Measurements from ENCODE around the gene DYRK1A.

Gene DYRK1A

GRCh38 chr21:37402251-37402867 lies 35.8 kb downstream of the DYRK1A start:
- DNase-seq (ENCODE audit: low spot score) = no peak
- TF ChIP-seq CTCF (IDR thresholded peaks at IDR 0.05; ENCODE audit: borderline replicate concordance, control extremely low read depth, extremely low read depth, insufficient read depth, missing control alignments) = no peak
- in situ Hi-C loops (cut with MboI; ENCODE audit: low sequenced_read_pairs, unreplicated experiment) = no loop called here

- in situ Hi-C loops (cut with MboI; ENCODE audit: low sequenced_read_pairs, unreplicated experiment) = no loop called here
- DNase-seq (ENCODE audit: low spot score) = no peak
- no peak for TF ChIP-seq CTCF (IDR thresholded peaks at IDR 0.05; ENCODE audit: borderline replicate concordance, control extremely low read depth, extremely low read depth, insufficient read depth, missing control alignments)
Measured at GRCh38 chr21:37405629-37406028, 39.1 kb downstream of the DYRK1A start.

DNA sequence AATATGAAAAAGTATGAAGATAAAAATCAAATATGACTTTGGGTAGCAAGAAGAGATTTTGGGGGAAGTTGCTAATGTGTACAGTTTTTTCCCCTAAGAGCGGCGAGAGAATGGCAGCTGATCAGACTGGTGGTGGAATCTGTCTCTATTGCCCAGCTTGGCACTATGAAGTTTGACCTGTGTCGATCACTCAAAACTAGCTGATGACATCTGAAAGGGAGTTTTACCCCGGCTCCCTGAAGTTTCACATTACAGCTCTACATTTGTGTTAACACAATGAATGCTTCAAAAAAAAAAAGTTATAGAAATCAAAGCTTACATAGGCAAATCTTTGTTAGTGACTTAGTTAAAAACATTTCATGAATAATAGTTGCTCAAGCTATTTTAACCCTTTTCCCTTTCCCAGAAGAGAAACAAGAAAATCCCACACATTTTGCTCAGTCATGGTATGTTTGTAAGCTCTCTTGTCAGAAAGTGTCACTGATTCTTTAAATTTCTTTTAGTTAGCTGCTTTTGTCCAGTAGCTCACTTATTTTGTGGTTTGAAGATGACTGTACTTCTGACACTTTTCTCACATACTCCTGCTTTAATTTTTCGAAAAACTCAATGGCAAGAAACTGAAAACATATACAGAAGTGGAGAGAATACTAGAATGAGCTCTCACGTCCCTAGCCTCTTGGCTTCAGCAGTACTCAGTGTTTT lies 41.3 kb downstream of the DYRK1A start:
- no peak for DNase-seq (ENCODE audit: low spot score)
- in situ Hi-C loops (cut with MboI; ENCODE audit: low sequenced_read_pairs, unreplicated experiment) = no loop called here
- no peak for TF ChIP-seq CTCF (IDR thresholded peaks at IDR 0.05; ENCODE audit: borderline replicate concordance, control extremely low read depth, extremely low read depth, insufficient read depth, missing control alignments)

DNA sequence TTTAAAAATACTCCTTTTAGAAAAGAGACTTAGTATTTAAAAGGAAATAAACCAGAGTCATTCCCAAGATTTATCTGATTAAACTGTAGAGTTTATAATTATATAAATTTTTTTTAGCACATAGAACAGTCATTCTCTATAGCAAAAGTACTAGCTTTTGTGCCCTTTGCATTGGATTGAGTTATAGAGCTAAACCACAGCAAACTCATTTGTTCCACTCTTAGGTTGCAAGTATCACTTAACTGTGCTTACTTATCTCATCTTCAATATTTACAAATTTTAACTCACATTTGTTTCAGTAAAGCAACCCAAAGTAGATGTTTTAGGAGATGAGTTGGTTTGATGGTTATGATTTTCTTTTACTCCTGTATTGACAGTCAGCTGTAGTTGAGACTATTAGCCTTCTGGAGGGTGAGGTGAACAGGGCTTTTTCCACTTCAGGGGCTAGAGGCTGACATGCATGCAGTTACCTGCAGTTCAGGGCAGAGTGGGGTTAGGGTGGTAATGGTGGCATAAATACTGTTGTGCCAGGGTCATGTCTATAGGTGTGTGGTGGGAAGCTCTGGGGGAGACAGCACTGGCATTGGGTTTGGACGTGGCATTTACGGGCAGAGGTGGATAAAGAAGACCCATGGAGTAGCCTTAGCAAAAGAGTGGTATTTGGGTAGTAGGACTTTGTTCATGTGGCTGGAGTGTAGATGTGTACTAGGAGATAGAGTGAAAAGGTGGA lies 42.1 kb downstream of the DYRK1A start:
- in situ Hi-C loops (cut with MboI; ENCODE audit: low sequenced_read_pairs, unreplicated experiment) = no loop called here
- no peak for DNase-seq (ENCODE audit: low spot score)

GRCh38 chr21:37410639-37411038 lies 44.1 kb downstream of the DYRK1A start:
- in situ Hi-C loops (cut with MboI; ENCODE audit: low sequenced_read_pairs, unreplicated experiment) = no loop called here
- no peak for DNase-seq (ENCODE audit: low spot score)
- no peak for TF ChIP-seq CTCF (IDR thresholded peaks at IDR 0.05; ENCODE audit: borderline replicate concordance, control extremely low read depth, extremely low read depth, insufficient read depth, missing control alignments)

More for the DNA sequence above, 42.1 kb downstream of the DYRK1A start:
- no peak for TF ChIP-seq CTCF (IDR thresholded peaks at IDR 0.05; ENCODE audit: borderline replicate concordance, control extremely low read depth, extremely low read depth, insufficient read depth, missing control alignments)

GRCh38 chr21:37412603-37413360 lies 46.2 kb downstream of the DYRK1A start:
- in situ Hi-C loops (cut with MboI; ENCODE audit: low sequenced_read_pairs, unreplicated experiment) = no loop called here
- no peak for TF ChIP-seq CTCF (IDR thresholded peaks at IDR 0.05; ENCODE audit: borderline replicate concordance, control extremely low read depth, extremely low read depth, insufficient read depth, missing control alignments)
- no peak for DNase-seq (ENCODE audit: low spot score)
